ENCODE results near the gene CCDC88B.

CCDC88B gene

GRCh38 chr11:64327375-64327774, 12.6 kb upstream of the CCDC88B start:
- Histone ChIP-seq H3K4me3 (ENCODE audit: low read depth, low read length) (no peak overlapping the region), H3K27ac (ENCODE audit: low read depth, low read length) (no peak overlapping the region), H3K9me3 (ENCODE audit: control insufficient read depth, insufficient read depth, low read length) (no peaks in the 10 kb centered on the region), H3K27me3 (ENCODE audit: control insufficient read depth, insufficient read depth, low read length) (no peaks in the 10 kb centered on the region), H3K9ac (ENCODE audit: low read depth, low read length) (no peak overlapping the region), H3K4me1 (ENCODE audit: control insufficient read depth, insufficient read depth, low read length) (peaks cover 4% of the 10 kb centered on the region), H3K36me3 (ENCODE audit: control insufficient read depth, insufficient read depth, low read length) (peaks cover 6% of the 10 kb centered on the region)

- H3K9ac ChIP-seq (ENCODE audit: low read depth, low read length), result no peak overlapping the region
- no peak overlapping the region for H3K27ac ChIP-seq (ENCODE audit: low read depth, low read length)
- 0 out of 2 replicates have a peak, but pooled peaks cover under 1% of the 10 kb centered on the region for H3K36me3 ChIP-seq (ENCODE audit: control insufficient read depth, insufficient read depth, low read length)
- H3K4me3 ChIP-seq (ENCODE audit: low read depth, low read length), result no peak overlapping the region
- H3K27me3 ChIP-seq (ENCODE audit: control insufficient read depth, insufficient read depth, low read length), result no peaks in the 10 kb centered on the region
- peaks cover 4% of the 10 kb centered on the region for H3K4me1 ChIP-seq (ENCODE audit: control insufficient read depth, insufficient read depth, low read length)
- H3K9me3 ChIP-seq (ENCODE audit: control insufficient read depth, insufficient read depth, low read length), result no peaks in the 10 kb centered on the region
These were observed 12.0 kb upstream of the CCDC88B start for GRCh38 chr11:64327993-64328392.

GRCh38 chr11:64330888-64331287, 9.1 kb upstream of the CCDC88B start:
- no peak overlapping the region for H3K27ac ChIP-seq (ENCODE audit: low read depth, low read length)
- no peak overlapping the region for H3K4me3 ChIP-seq (ENCODE audit: low read depth, low read length)
- H3K36me3 ChIP-seq (ENCODE audit: control insufficient read depth, insufficient read depth, low read length), result no peaks in the 10 kb centered on the region
- H3K9ac ChIP-seq (ENCODE audit: low read depth, low read length), result no peak overlapping the region
- peaks cover 4% of the 10 kb centered on the region for H3K4me1 ChIP-seq (ENCODE audit: control insufficient read depth, insufficient read depth, low read length)
- H3K27me3 ChIP-seq (ENCODE audit: control insufficient read depth, insufficient read depth, low read length), result no peaks in the 10 kb centered on the region
- no peaks in the 10 kb centered on the region for H3K9me3 ChIP-seq (ENCODE audit: control insufficient read depth, insufficient read depth, low read length)

- Histone ChIP-seq H3K27ac (ENCODE audit: low read depth, low read length) (no peak overlapping the region), H3K4me1 (ENCODE audit: control insufficient read depth, insufficient read depth, low read length) (peaks cover 4% of the 10 kb centered on the region), H3K36me3 (ENCODE audit: control insufficient read depth, insufficient read depth, low read length) (no peaks in the 10 kb centered on the region), H3K27me3 (ENCODE audit: control insufficient read depth, insufficient read depth, low read length) (no peaks in the 10 kb centered on the region), H3K9me3 (ENCODE audit: control insufficient read depth, insufficient read depth, low read length) (no peaks in the 10 kb centered on the region), H3K4me3 (ENCODE audit: low read depth, low read length) (no peak overlapping the region), H3K9ac (ENCODE audit: low read depth, low read length) (no peak overlapping the region)
These were observed 8.2 kb upstream of the CCDC88B start for GRCh38 chr11:64331569-64332371.

- Histone ChIP-seq H3K27ac (ENCODE audit: low read depth, low read length) (no peak overlapping the region), H3K36me3 (ENCODE audit: control insufficient read depth, insufficient read depth, low read length) (no peaks in the 10 kb centered on the region), H3K4me1 (ENCODE audit: control insufficient read depth, insufficient read depth, low read length) (peaks cover 4% of the 10 kb centered on the region)
These were observed 6.4 kb upstream of the CCDC88B start for GRCh38 chr11:64333556-64333955.

GRCh38 chr11:64334764-64335735, 5.0 kb upstream of the CCDC88B start:
- H3K4me3 ChIP-seq (ENCODE audit: low read depth, low read length), result no peak overlapping the region
- H3K9me3 ChIP-seq (ENCODE audit: control insufficient read depth, insufficient read depth, low read length), result no peaks in the 10 kb centered on the region
- no peaks in the 10 kb centered on the region for H3K36me3 ChIP-seq (ENCODE audit: control insufficient read depth, insufficient read depth, low read length)
- H3K9ac ChIP-seq (ENCODE audit: low read depth, low read length), result no peak overlapping the region
- H3K27me3 ChIP-seq (ENCODE audit: control insufficient read depth, insufficient read depth, low read length), result no peaks in the 10 kb centered on the region
- peaks cover 4% of the 10 kb centered on the region for H3K4me1 ChIP-seq (ENCODE audit: control insufficient read depth, insufficient read depth, low read length)
- H3K27ac ChIP-seq (ENCODE audit: low read depth, low read length), result no peak overlapping the region

More at GRCh38 chr11:64333556-64333955, 6.4 kb upstream of the CCDC88B start:
- Histone ChIP-seq H3K4me3 (ENCODE audit: low read depth, low read length) (no peak overlapping the region), H3K9ac (ENCODE audit: low read depth, low read length) (no peak overlapping the region), H3K9me3 (ENCODE audit: control insufficient read depth, insufficient read depth, low read length) (no peaks in the 10 kb centered on the region), H3K27me3 (ENCODE audit: control insufficient read depth, insufficient read depth, low read length) (no peaks in the 10 kb centered on the region)

GRCh38 chr11:64337538-64338249, 2.3 kb upstream of the CCDC88B start:
- Histone ChIP-seq H3K27ac (ENCODE audit: low read depth, low read length) (no peak overlapping the region), H3K4me1 (ENCODE audit: control insufficient read depth, insufficient read depth, low read length) (peaks cover 5% of the 10 kb centered on the region; the same call in 1 of the 2 replicates), H3K9ac (ENCODE audit: low read depth, low read length) (no peak overlapping the region), H3K9me3 (ENCODE audit: control insufficient read depth, insufficient read depth, low read length) (no peaks in the 10 kb centered on the region), H3K4me3 (ENCODE audit: low read depth, low read length) (no peak overlapping the region), H3K36me3 (ENCODE audit: control insufficient read depth, insufficient read depth, low read length) (no peaks in the 10 kb centered on the region), H3K27me3 (ENCODE audit: control insufficient read depth, insufficient read depth, low read length) (no peaks in the 10 kb centered on the region)

GRCh38 chr11:64338716-64339115, 1.3 kb upstream of the CCDC88B start:
- Histone ChIP-seq H3K27me3 (ENCODE audit: control insufficient read depth, insufficient read depth, low read length) (no peaks in the 10 kb centered on the region), H3K4me3 (ENCODE audit: low read depth, low read length) (no peak overlapping the region), H3K9me3 (ENCODE audit: control insufficient read depth, insufficient read depth, low read length) (no peaks in the 10 kb centered on the region), H3K9ac (ENCODE audit: low read depth, low read length) (no peak overlapping the region), H3K27ac (ENCODE audit: low read depth, low read length) (no peak overlapping the region), H3K36me3 (ENCODE audit: control insufficient read depth, insufficient read depth, low read length) (no peaks in the 10 kb centered on the region), H3K4me1 (ENCODE audit: control insufficient read depth, insufficient read depth, low read length) (peaks cover 5% of the 10 kb centered on the region; the same call in 1 of the 2 replicates)

- Histone ChIP-seq H3K9me3 (ENCODE audit: control insufficient read depth, insufficient read depth, low read length) (no peaks in the 10 kb centered on the region), H3K27me3 (ENCODE audit: control insufficient read depth, insufficient read depth, low read length) (no peaks in the 10 kb centered on the region), H3K36me3 (ENCODE audit: control insufficient read depth, insufficient read depth, low read length) (no peaks in the 10 kb centered on the region), H3K27ac (ENCODE audit: low read depth, low read length) (no peak overlapping the region), H3K4me3 (ENCODE audit: low read depth, low read length) (no peak overlapping the region), H3K9ac (ENCODE audit: low read depth, low read length) (no peak overlapping the region), H3K4me1 (ENCODE audit: control insufficient read depth, insufficient read depth, low read length) (peaks cover 5% of the 10 kb centered on the region; the same call in 1 of the 2 replicates)
These were observed 718 bp upstream of the CCDC88B start for GRCh38 chr11:64339286-64339685.

DNA sequence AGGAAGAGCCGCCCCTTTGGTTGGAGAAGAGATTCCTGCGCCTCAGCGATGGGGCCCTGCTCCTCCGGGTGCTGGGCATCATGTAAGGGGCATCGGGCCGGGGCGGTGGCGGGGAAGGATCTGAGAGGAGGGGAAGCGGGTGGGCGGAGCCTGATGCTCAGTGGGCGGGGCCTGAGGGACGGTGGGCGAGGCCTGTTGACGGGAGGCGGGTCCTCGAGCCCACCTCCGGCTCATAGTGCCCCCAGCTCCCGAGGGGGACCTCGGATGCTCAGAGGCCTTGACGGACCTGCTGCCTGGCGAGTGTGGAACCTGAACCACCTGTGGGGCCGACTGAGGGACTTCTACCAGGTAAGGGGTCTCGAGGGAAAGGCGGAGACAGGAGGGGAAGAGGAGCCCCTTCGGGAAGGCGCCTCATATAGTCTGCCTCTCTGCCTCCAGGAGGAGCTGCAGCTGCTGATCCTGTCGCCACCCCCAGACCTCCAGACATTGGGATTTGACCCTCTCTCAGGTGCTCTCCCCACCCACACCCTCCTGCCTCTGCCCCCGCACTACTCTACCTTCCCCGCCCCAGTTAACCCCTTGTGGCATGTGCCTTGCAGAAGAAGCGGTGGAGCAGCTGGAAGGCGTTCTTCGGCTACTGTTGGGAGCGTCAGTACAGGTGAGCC, 799 bp downstream of the CCDC88B start:
- Histone ChIP-seq H3K4me1 (ENCODE audit: control insufficient read depth, insufficient read depth, low read length) (peaks cover 5% of the 10 kb centered on the region; the same call in 1 of the 2 replicates), H3K27me3 (ENCODE audit: control insufficient read depth, insufficient read depth, low read length) (no peaks in the 10 kb centered on the region), H3K4me3 (ENCODE audit: low read depth, low read length) (peak overlapping the region; percentile 69), H3K36me3 (ENCODE audit: control insufficient read depth, insufficient read depth, low read length) (no peaks in the 10 kb centered on the region), H3K9ac (ENCODE audit: low read depth, low read length) (no peak overlapping the region), H3K9me3 (ENCODE audit: control insufficient read depth, insufficient read depth, low read length) (no peaks in the 10 kb centered on the region), H3K27ac (ENCODE audit: low read depth, low read length) (no peak overlapping the region)

Measured in HUES48 (cell line).